IPS-18a (cell line): ENCODE data around the gene ARHGAP19.

Experiments
- H3K27ac ChIP-seq: one replicate; pipeline ENCODE4 v1.5.1; 2013; ENCODE audit warnings: low read length
- H3K27me3 ChIP-seq: one replicate; pipeline ENCODE4 v1.6.1; 2013; ENCODE audit warnings: mild to moderate bottlenecking, low read length; ENCODE audit not compliant: control insufficient read depth, insufficient read depth
- H3K36me3 ChIP-seq: one replicate; pipeline ENCODE4 v1.6.1; 2013; ENCODE audit warnings: low read depth, low read length; ENCODE audit not compliant: control insufficient read depth
- H3K4me1 ChIP-seq: one replicate; pipeline ENCODE4 v1.6.1; 2013; ENCODE audit warnings: low read depth, low read length; ENCODE audit not compliant: control insufficient read depth
- H3K4me3 ChIP-seq: one replicate; pipeline ENCODE4 v1.5.1; 2013; ENCODE audit warnings: low read length
- H3K9ac ChIP-seq: one replicate; pipeline ENCODE4 v1.6.1; 2013; ENCODE audit warnings: mild to moderate bottlenecking, low read length, moderate library complexity
- H3K9me3 ChIP-seq: one replicate; pipeline ENCODE4 v1.6.1; 2013; ENCODE audit warnings: low read depth, low read length; ENCODE audit not compliant: control insufficient read depth

Gene ARHGAP19

GRCh38 chr10:97319671-97320479 lies 27.4 kb upstream of the ARHGAP19 start:
- Histone ChIP-seq H3K36me3 (no peaks in the 10 kb centered on the region), H3K4me1 (peaks cover 11% of the 10 kb centered on the region), H3K4me3 (peak overlapping the region; percentile 85), H3K27ac (no peak overlapping the region), H3K9ac (peak overlapping the region; percentile 6), H3K27me3 (peaks cover 46% of the 10 kb centered on the region), H3K9me3 (no peaks in the 10 kb centered on the region)

- H3K9me3 ChIP-seq, result no peaks in the 10 kb centered on the region
- peak within 1 kb of the TSS; percentile 96 for H3K9ac ChIP-seq
- H3K4me3 ChIP-seq, result peak within 1 kb of the TSS; percentile 85
- peaks cover 11% of the 10 kb centered on the region for H3K4me1 ChIP-seq
- H3K27me3 ChIP-seq, result peaks cover 46% of the 10 kb centered on the region
- no peaks in the 10 kb centered on the region for H3K36me3 ChIP-seq
- H3K27ac ChIP-seq, result peak within 1 kb of the TSS; percentile 97
These were observed 26.6 kb upstream of the ARHGAP19 start, which contains the start of gene FRAT1 for GRCh38 chr10:97318772-97319651. Gene FRAT1 (plus strand): TSS chr10:97319271. CDS start chr10:97319454, 183 bp downstream.

DNA sequence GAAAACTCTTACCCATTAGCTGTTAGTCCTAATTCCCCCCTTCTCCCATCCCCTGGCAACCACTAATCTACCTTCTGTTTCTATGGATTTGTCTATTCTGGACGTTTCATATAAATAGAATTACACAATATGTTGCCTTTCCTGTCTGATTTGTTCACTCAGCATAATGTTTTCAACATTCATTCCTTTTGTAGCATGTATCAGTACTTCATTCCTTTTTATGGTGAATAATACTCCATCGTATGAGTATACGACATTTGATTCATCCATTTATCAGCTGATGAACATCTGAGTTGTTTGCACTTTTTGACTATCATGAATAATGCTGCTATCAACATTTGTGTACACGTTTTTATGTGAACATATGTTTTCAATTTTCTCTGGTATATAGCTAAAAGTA lies 22.2 kb upstream of the ARHGAP19 start:
- no peaks in the 10 kb centered on the region for H3K36me3 ChIP-seq
- no peaks in the 10 kb centered on the region for H3K9me3 ChIP-seq
- no peak overlapping the region for H3K4me3 ChIP-seq
- peaks cover 18% of the 10 kb centered on the region for H3K27me3 ChIP-seq
- H3K9ac ChIP-seq, result no peak overlapping the region
- H3K27ac ChIP-seq, result no peak overlapping the region
- H3K4me1 ChIP-seq, result no peaks in the 10 kb centered on the region

- no peaks in the 10 kb centered on the region for H3K4me1 ChIP-seq
- H3K27me3 ChIP-seq, result peaks cover 8% of the 10 kb centered on the region
- no peak overlapping the region for H3K4me3 ChIP-seq
- no peak overlapping the region for H3K27ac ChIP-seq
- H3K36me3 ChIP-seq, result no peaks in the 10 kb centered on the region
- no peaks in the 10 kb centered on the region for H3K9me3 ChIP-seq
- no peak overlapping the region for H3K9ac ChIP-seq
These were observed 20.5 kb upstream of the ARHGAP19 start for GRCh38 chr10:97312897-97313296.

- Histone ChIP-seq H3K27ac (no peak overlapping the region), H3K9me3 (no peaks in the 10 kb centered on the region), H3K36me3 (no peaks in the 10 kb centered on the region), H3K9ac (no peak overlapping the region), H3K4me3 (no peak overlapping the region), H3K4me1 (no peaks in the 10 kb centered on the region), H3K27me3 (no peaks in the 10 kb centered on the region)
These were observed 18.7 kb upstream of the ARHGAP19 start for GRCh38 chr10:97311111-97311626.

- Histone ChIP-seq H3K36me3 (no peaks in the 10 kb centered on the region), H3K4me3 (no peak overlapping the region), H3K27me3 (no peaks in the 10 kb centered on the region), H3K4me1 (no peaks in the 10 kb centered on the region), H3K9me3 (no peaks in the 10 kb centered on the region), H3K9ac (no peak overlapping the region), H3K27ac (no peak overlapping the region)
These were observed 15.7 kb upstream of the ARHGAP19 start for GRCh38 chr10:97307866-97308780.

- no peaks in the 10 kb centered on the region for H3K27me3 ChIP-seq
- no peaks in the 10 kb centered on the region for H3K4me1 ChIP-seq
- no peaks in the 10 kb centered on the region for H3K36me3 ChIP-seq
- no peaks in the 10 kb centered on the region for H3K9me3 ChIP-seq
- H3K4me3 ChIP-seq, result no peak overlapping the region
- no peak overlapping the region for H3K27ac ChIP-seq
- no peak overlapping the region for H3K9ac ChIP-seq
These were observed 15.0 kb upstream of the ARHGAP19 start for GRCh38 chr10:97307441-97307840.

DNA sequence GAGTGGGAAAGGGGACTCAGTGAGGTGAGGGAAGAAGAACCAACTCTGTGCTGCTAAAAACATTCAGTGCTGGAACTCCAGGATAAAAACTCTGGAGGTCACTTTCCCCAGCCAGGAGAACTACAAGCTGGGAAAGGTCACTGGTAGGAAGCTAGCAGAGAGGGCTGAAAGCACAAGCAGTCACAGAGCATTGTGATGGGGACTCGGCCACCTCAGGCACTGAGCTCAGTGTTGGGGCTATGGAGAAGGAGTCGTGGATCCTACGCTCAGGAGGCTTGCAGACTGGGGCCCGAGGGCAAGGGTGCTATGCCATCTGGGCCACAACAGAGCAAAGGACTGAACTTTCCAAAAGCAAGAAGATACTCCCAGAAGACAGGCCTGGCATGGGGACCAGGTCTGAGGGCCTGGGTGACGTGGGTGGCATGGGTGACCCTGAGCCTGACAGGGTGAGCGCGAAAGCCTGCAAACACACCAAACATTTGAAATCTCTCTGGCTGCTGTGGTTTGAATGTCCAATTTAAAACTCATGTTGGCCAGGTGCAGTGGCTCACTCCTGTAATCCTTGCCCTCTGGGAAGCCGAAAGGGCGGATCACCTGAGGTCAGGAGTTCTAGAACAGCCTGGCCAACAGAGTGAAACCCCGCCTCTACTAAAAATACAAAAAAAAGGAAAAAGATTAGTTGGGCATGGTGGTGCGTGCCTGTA lies 9.8 kb upstream of the ARHGAP19 start:
- Histone ChIP-seq H3K36me3 (no peaks in the 10 kb centered on the region), H3K4me1 (no peaks in the 10 kb centered on the region), H3K27ac (no peak overlapping the region), H3K9me3 (no peaks in the 10 kb centered on the region), H3K4me3 (no peak overlapping the region), H3K27me3 (no peaks in the 10 kb centered on the region), H3K9ac (no peak overlapping the region)

DNA sequence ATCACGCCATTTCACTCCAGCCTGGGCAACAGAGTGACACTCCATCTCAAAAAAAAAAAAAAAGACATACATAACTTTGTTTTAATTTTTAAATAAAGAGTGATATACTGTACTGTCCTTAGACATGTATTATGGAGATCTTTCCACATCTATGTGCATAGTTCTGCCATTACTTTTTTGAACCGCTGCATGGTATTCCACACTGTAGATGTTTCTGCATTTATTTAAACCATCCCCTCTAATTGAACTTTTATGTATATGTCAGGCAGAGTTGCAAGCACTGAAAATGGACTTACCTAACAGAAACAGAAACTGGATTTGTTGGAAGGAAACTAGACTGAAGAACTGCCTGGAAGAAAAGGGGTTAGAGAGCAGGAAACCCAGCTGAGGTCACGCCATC lies 8.5 kb upstream of the ARHGAP19 start:
- no peaks in the 10 kb centered on the region for H3K4me1 ChIP-seq

DNA sequence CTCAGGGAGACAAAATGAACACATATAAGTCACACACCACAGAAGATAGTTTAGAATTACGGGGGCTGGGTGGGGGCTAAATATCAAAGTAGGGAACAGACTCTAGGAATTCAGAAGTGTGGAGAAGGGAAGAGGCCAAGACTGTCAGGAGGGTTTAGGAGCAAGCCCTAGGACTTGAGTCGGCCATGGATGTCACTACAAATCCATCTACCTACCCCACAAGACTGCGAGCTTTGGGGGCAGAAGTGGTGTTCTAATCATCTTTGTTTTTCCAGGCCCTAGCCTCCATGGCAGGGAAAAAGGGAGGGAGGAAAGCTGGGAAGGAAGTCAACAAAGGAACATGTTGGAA lies 5.8 kb upstream of the ARHGAP19 start:
- Histone ChIP-seq H3K4me1 (no peaks in the 10 kb centered on the region), H3K36me3 (no peaks in the 10 kb centered on the region), H3K9me3 (no peaks in the 10 kb centered on the region), H3K27ac (no peak overlapping the region), H3K27me3 (no peaks in the 10 kb centered on the region), H3K4me3 (no peak overlapping the region), H3K9ac (no peak overlapping the region)

More for the DNA sequence above, 8.5 kb upstream of the ARHGAP19 start:
- no peaks in the 10 kb centered on the region for H3K27me3 ChIP-seq
- no peaks in the 10 kb centered on the region for H3K36me3 ChIP-seq
- H3K9me3 ChIP-seq, result no peaks in the 10 kb centered on the region
- no peak overlapping the region for H3K27ac ChIP-seq
- no peak overlapping the region for H3K9ac ChIP-seq
- no peak overlapping the region for H3K4me3 ChIP-seq
